Activated naive CD8-positive, alpha-beta T cell treated with anti-CD3 and anti-CD28 coated beads, Interleukin-2, amount 50 U/mL, for 16 hours (primary cell): ENCODE results near the gene URB1.
"Not testable (repeated sequence)": the region's sequence is repeated elsewhere in the genome, so short reads cannot be mapped to it uniquely, and the experiment has no call there.

Experiments
- DNase-seq: peaks from one replicate; pipeline ENCODE4 v3.0.0-alpha.2; 2020; ENCODE audit warnings: low read depth, low spot score

Gene URB1, protein sequence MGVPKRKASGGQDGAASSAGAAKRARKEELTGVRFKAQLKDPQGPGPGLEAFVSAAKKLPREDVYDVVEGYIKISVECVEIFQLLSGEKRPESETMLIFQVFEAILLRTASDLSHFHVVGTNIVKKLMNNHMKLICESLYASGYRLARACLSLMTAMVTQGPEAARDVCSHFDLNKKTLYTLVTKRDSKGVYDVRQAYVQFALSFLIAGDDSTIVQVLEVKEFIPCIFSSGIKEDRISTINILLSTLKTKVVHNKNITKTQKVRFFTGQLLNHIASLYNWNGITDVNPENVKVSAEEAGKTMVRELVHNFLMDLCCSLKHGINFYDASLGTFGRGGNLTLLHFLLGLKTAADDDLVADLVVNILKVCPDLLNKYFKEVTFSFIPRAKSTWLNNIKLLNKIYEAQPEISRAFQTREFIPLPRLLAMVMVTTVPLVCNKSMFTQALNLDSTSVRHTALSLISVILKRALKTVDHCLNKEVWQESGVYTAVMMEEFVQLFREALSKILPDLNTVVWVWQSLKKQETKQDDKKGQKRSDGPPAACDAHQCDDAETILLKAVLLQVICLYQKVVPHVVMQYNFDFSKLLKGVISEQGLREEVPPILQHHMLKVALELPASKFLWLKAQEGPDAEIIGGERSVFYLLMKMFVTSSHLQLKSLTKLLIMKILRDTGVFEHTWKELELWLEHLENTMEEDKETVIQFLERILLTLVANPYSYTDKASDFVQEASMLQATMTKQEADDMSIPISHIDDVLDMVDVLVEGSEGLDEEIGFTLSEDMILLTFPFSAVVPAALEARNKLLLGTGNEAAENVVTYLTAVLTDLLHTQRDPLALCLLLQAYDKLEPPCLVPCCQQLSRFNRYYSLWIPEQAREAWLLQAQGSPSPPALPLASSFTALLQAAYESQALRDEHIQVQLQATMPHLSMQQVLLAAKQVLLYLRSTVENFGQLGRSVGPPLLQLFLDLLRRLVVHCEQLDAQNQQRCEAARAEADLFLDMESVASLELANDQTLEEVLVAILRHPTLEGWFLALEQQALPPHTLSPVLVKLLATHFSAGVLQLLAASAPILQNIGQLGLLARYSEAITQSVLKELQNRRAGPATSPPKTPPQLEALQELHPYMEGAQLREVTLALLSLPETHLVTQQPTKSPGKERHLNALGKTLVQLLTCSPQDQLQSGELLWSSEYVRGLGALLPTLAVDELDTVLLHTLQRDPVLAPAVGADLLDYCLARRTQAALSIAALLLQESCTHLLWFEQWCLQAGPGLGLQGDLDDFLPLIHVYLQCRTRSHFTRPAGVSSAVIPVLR (N-terminal part only)

DNA sequence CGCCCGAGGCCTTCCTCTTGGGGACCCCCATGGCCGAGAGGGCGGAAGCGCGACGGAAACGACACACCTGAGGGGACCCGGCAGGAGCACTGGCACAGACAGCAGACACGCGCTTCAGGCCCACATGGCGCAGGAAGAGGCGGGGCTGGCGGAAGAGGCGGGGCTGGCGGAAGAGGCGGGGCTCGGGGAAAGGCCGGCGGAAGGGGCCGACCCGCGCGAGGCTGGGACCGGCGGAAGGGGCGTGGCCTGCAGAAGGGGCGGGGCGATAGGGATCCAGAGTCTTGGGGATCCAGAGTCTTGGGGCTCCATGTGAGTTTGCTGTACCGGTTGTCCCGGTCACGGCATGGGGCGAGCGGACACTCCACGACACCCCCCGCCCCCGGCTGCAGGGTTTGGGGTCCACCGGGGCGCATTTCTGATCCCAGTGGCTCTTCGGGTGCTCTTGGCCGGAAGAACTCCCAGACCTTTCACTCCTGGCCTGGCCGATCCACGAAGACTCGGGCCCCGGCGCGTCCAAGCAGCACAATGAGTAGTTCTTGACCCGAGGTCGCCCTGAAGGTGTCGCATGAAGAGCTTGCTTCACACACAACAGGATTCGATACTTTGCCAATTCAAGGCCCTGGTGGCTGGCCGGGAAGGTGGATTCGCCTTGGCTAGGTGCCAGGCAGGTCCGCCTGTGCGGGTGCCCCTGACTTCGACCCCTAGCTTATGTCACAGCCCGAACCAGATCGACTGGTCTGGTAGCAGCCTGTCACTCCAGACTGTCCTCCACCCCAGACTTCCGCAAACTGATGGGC, at the start of gene URB1:
URB1 (minus strand) TSS at position 133 of the 797 bp plus-strand sequence; CDS start at position 31, 102 bp downstream.
- DNase-seq, result peak; percentile 89

DNA sequence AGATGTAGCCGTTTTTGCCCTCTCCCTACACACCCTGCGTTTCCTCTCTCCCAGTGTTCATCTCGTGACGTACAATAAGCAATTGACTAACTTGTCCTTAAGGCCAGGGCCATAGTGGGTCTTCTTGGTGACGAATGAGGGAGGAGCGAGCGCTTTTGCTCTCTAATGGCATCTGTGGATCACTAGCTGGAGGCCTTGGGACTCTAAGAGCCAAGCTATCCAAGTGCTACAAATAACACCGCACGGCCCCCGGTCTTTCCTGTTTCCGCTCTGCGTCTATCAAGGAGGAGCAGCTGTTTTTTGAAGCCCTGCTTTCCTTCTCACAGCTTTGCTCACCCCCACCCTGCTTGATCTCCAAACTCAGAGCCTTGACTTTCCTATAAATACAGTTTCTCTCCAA, 44.9 kb upstream of the URB1 start:
- DNase-seq, result no peak

DNA sequence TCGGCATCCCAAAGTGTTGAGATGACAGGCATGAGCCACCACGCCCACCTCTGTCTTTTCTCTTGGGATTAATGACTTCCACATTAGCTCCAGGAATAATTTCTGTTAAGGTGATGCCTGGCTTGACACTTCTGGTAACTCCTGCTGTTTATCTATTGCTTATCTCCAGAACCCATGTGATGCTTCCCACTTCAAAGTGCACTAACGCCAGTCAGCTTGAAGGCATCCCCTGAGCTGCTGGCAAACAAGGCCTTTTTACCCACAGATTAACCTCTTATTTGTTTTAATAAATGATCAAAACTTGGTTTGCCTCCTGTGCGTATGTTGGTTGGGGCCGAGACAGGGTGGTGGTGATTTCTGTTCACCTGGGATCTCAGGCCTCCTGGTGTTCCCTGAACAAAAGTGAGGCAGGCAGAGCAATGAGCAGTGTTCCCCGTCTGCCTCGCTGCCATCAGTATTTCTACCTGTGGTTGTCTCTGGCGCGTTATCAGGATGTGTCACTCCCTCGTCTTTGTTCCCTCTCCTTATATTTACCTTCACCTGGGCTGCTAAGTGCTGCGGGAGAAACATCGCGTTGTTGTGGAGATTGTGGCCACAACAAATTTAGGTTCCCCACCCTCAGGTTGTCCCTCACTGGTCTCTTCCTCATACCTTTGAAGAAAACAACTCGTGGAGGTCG, 40.3 kb upstream of the URB1 start:
- not testable (repeated sequence) for DNase-seq

DNA sequence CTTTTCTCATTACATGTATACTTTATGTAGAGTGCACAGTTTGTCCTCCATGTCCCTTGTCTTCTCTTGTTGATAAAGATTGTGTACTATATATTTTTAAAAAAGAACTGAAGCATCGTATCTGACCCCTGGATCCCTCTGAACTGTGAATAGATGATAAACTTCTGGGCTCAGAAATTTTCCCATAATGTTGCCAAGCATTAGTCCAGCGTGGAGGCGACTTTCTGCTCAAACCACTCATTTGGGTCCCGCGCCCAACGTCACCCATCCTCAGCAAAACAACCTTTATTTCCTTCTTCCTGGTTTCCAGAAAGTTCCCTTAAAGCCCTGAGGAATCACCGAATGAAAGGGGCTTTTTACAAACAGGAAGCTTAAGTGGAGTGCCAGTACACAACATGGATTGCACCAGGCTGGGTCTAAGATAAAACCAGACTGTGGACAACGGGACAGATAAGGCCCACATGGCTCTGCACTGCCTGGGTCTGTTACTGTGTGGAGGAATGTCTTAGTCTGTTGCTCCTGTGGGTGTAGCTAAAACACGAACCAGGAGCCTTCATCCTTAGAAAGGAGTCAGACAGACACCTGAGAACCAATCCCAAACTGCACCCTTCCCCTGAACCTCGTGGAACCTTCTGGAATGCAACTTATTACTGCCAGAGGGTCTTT, 35.3 kb upstream of the URB1 start:
- DNase-seq, result no peak

DNA sequence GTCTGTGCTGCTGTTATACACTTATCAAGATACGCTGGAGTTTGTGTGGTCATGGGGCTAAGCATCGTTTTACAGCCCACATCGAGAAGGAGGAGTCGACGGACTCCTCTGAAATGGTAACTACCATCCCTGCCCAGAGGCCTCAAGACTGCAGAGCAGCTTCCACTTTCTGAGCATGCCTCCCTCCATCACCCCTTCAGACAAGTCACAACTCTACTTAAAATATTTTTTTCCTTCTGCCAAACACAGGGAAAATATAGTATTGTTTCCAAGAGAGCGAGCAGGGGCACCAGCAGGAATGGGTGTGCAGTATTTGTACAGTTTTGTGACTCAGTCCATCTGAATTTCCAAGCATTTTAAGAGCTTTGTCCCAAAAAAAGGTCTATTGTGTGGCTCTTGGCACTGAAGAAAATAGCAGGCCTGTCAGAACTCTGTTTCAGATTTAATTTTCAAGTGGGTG, 33.8 kb upstream of the URB1 start:
- no peak for DNase-seq

DNA sequence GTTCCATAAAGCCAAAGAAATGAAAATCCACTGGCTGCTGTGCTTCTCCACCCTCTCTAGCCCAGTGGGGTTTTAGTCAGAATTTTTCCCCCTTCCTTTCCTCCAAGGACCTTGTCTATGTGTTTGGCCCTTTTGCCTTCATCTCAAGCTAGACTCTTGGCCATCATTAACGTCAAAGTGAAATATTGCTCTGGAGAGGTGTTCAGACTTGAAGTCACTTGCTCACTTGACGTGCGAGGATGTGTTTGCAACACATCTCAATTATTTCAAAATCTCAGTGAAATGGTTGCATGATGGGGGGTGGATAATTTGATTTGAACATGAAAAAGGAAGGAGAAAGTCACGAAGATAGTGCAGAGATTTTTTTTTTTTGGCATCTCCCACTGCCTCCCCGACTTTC, 33.3 kb upstream of the URB1 start:
- no peak for DNase-seq

DNA sequence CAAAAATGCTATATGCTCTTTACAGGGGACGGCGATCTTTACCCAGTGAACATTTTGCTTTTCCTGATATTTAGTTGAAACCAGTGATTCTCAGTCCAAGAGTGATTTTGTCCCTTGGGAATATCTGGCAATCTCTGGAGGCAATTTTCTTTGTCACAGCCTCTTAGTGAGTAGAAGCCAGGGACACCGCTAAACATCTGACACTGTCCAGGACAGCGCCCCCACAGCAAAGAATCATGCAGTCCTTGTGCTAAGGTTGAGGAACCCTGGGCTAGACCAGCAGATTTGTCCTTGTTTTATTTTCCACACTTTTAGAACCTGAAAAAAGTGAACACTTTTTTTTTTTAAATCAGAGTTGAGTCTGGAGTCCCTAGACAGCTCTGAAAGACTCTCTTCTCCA, 32.8 kb upstream of the URB1 start:
- DNase-seq, result no peak

DNA sequence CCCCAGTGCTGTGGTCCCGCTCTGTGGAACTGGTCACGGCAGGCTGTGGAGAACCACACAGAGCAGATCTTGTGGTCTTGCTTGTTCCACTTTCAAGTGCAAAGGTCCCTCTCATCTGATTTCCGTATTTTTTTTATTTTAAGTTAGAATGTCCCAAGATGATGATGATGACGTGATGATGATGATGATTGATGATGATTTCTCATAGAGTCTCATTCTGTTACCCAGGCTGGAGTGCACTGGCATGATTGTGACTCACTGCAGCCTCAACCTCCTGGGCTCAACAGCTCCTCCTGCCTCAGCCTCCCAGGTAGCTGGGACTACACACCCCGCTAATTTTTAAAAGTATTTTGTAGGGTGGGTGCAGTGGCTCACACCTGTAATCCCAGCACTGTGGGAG, 31.9 kb upstream of the URB1 start:
- no peak for DNase-seq

DNA sequence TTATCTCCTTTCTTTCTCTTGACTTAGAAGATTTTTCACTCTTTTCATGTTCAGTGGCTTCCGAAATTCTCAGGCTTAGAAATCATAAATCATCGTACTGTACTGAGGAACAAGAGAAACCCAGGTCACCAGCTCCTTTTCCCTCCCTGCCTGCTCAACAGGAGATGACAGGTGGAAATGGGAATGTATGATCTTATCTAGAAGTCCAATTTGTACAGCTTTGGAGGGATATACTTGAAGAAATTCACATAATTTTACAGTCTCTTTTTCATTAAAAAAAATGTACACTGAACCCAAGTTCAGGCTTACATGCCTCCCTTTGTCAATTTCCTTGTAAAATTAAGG, 31.4 kb upstream of the URB1 start:
- DNase-seq, result no peak

DNA sequence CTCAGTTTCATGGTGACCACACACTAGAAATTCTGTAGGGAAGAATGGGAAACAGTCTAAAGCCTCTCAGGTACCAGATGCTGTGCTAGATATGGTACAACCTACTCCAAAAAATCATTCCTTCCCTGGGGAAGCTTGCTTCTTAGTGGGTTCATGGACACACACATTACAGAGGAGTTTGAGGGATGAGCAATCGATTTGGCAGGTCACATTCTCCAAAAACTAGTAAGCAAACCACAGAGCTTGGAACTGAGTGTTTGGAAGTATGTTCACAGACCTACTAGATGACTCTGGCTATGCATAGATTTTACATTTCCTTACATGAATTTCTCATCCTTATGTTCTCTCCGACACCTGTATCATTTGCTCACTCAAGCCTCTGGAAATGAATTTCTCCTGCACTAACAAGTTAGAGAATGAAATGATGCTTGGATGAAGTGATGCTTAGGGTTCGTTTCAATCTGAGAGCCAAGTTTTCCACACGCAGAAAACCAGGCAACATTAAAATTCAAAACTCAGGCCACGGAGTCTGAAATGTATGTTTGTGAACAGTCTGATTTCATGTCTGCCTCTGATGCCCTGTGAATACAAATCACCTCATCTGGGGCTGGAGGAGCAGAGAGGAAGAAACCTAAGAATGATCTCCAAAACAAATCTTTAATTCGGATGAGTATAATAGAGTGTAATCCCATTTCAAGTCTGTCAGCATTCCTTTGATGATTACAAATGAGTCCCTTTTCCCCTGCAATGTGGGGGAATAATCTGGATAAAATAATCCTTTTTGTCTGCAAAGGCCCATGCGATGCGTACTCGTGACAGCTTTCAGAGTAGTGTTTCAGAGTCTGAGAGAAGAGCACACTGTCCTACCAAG, 30.7 kb upstream of the URB1 start:
- DNase-seq, result no peak

DNA sequence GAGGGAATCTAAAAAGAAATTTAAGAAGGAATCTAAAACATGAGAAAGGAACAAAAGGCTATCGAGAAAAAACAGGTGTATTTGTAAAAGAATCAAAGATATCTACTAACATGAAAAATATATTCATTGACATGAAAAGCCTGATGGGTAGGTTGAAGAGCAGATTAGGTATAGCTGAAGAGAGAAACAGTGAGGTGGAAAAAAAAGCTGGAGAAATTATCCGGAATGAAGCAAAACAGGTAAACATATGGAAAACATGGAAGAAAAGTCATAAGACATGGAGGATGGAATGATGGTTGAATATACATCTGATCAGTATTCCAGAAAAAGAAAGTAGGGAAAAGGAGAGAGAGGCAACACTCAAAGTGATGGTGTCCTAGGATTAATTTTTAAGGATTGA, 29.3 kb upstream of the URB1 start:
- no peak for DNase-seq

DNA sequence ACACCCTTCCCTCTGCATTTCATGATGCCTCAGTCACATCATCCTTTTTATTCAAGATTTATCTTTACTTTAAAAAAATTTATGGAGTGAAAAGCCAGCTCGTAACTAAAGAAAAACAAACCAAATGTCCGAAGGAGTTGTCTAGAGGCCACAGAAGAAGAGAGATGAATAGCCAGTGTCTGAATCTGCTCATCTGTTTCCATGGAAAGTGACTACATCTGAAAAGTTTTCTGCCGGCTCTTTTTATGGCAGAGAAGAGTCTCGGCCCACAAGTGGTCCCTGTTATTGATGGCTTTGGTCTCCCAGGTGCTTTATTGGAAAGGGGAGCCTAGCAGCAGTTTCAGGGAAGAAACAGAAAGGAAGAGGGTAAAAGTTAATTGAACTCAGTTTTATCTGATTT, 25.3 kb upstream of the URB1 start:
- no peak for DNase-seq

DNA sequence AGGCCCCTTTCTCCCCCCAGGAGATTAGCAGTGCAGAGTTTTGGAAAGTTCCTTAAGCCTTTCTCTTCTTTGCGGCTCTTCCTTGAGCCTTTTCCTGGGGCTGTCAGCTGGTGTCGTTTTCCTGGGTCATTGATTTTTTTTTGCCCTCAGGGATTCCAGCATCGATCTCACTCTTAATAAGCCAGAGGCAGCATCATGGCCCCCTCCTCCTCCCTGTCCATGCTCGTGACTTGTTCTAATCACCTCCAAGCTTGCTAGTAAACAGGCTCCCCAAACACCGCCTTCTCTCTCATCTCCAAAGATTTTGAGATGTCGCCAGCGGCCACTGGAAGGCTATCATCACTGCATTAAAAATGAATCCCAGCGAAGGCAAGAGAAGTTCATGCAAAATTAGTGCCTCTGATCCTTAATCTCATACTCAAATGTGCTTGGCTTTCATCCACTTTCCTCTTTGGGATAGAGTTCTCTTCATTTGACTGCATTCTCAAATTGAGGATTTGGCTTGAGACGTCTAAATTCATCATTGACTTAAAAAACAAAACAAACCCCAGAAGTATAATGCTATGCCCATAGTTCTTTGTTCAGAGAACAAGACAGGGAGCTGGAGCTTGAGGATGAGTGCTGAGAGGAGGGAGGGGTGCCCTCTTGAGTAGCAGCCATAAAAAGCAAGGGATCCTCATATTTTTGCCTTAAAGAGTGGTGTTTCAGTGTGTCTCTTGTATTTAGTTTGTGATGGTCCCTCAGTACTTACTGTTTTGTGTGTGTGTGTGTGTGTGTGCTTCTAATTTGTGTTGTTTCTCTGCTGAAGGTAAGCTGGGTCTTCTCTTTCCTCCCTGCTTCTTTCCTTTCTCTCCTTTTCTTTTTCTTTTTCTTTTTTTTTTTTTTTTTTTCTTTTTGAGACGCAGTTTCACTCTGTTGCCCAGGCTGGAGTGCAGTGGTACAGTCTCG, 22.9 kb upstream of the URB1 start:
- DNase-seq, result no peak

DNA sequence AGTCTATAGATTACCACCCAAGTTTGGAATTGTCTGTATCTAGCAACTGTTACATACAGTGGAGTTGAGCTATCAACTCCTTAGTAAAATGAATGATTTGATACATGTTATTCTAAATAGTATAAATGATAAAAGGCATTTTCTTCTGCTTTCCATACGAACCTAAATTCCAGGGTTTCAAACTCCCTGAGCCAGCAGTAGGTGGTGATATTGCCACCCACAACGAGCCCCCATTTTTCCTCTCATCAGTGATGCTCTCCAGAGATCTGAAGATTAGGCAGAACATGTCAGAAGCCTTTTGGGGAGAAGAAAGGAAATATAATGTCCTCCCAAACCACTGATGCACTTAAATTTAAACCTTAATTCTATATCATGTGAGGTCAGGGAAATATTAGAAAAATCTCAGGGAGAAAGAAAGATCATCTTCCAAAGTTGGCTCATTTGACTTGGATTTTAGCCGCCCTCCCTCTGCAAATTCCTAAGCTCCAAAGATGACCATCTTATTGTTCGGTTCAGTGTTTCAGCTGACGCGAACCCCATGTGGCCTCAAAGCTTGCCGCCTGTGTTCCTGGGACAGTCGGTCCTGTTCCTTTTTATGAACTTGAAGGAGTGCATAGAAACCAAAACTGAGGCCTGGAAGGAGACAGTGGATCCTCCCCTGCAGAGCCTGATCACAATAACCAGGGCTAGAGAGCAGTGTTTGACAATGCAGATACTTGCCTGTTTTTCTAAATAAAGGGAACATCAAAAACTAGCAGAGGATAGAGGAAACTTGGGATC, 22.0 kb upstream of the URB1 start:
- DNase-seq, result no peak

DNA sequence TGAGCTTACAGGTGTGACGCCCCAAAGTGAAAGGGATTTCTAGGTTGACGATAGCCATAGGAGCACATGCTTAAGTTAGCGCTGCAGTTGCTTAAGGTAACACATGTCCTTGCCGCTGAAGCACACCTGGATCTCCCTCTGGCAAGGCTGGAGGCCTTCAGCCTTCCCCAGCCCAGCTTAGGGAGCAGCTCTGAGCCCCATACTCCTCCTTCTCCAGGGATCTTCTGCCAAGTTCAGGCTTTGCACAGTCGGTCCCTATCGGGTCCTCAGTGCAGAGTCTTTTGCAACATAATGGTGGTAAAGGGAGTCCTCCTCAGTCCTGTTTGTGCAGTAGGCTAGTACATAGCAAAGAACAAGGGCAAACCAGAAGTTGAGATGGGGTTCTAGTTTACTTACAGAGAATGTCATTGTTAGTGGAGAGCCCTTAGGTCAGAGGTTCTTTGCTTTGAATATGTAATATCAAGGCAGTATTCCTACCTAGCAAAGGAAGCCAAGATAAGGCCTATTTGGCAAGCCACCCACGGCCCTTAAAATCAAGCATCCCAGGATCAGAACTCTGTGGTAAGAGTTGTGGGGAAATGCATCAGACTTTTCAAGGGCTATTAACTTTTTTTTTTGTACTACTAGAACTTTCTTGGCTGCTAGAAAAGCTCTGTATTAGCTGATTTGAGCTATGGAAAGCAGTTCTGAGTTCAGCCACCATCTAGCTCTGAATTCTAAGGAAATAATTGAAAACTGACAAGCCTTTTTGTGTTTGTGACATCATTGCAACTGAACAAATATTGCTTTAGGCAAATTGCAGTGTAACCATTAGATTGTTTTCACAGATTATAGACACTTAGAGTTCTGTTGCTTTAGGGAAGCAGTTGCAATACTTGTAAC, 21.1 kb upstream of the URB1 start:
- no peak for DNase-seq

DNA sequence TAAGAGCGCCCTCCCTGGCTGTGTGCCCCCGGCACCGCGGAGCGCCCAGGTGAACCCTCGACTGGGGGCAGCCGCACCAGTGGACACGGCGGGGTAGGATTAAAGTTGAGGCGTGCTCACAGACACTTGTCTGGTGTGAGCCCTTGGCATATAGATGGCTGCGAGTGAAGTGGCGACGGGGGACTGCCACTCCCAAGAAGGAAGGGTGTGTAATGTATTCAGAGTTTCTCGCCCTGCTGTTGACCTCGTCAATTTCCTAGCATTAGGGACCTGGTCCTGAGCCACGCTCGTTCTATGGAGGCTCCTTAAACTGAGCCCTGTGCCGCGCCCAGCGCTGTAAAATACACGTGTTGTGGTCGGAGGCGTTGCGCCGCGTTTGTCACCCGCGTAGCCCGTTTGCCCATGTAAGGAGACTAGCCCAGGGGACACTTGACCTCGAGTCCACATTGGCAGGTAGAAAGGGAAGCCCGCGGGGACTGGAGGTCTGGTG, 20.2 kb upstream of the URB1 start:
- DNase-seq, result no peak
